Suprapubic skin (tissue), 4 donors: ENCODE data around the gene SHKBP1. TPM values are rescaled to one million over a fixed set of nuclear protein-coding genes. Genes with fewer than 3 reads are reported as not detected.

Experiments
- DNase-seq, 2 donors: peaks; one replicate each; pipeline ENCODE4 v3.0.0-alpha.2; 2019; ENCODE audit warnings: low spot score in 2 of 2
- H3K27ac ChIP-seq: fragments of 200-600 bp; sonication (generic); one replicate; pipeline ENCODE4 v1.5.1; 2019
- H3K27me3 ChIP-seq: fragments of 200-600 bp; sonication (generic); one replicate; pipeline ENCODE4 v1.5.1; 2019
- H3K36me3 ChIP-seq: fragments of 200-600 bp; sonication (generic); one replicate; pipeline ENCODE4 v1.5.1; 2019
- H3K4me1 ChIP-seq: fragments of 200-600 bp; sonication (generic); one replicate; pipeline ENCODE4 v1.5.1; 2019
- H3K4me3 ChIP-seq: fragments of 200-600 bp; sonication (generic); one replicate; pipeline ENCODE4 v1.5.1; 2019; ENCODE audit warnings: mild to moderate bottlenecking
- H3K9me3 ChIP-seq: fragments of 200-600 bp; sonication (generic); one replicate; pipeline ENCODE4 v1.5.1; 2019
- CTCF ChIP-seq, 2 donors: fragments of 200-600 bp in 1 of 2; fragments of 450-650 bp in 1 of 2; sonication (generic) in 1 of 2; IDR thresholded peaks; one replicate each; pipeline ENCODE4 v1.5.1; 2016 to 2019; ENCODE audit warnings: antibody characterized with exemption in 2 of 2, mild to moderate bottlenecking in 1 of 2, moderate library complexity in 1 of 2
- EP300 ChIP-seq: sonication (generic); formaldehyde crosslinking; IDR thresholded peaks from one replicate; pipeline ENCODE4 v1.6.1; 2017; ENCODE audit warnings: antibody characterized with exemption
- POLR2A ChIP-seq, 2 donors: fragments of 450-650 bp; IDR thresholded peaks; one replicate each; pipeline ENCODE4 v1.6.1; 2017; ENCODE audit warnings: antibody characterized with exemption in 2 of 2, mild to moderate bottlenecking in 2 of 2, moderate library complexity in 2 of 2
- POLR2AphosphoS5 ChIP-seq, 3 donors: sonication (generic); formaldehyde crosslinking; IDR thresholded peaks; one replicate each; pipeline ENCODE4 v1.6.1; 2017; ENCODE audit warnings: antibody characterized with exemption in 3 of 3
- WGBS: methylation state at CpG from one replicate; pipeline ENCODE4 v1.1.5; 2018; 5-methylcytosine and 5-hydroxymethylcytosine counted together
- total RNA-seq, 4 donors: library from RNA; depleted of rRNA; stranded (reverse); fragments of >200 nt; gene quantifications; one replicate each; pipeline ENCODE4 v1.1.0, GENCODE V29; 2016

SHKBP1 gene
- total RNA-seq, 4 donors from 2014 or later: 42.2 to 58.3 (median 51.1) TPM

GRCh38 chr19:40625406-40626120, 48.9 kb downstream of the SHKBP1 start:
- Histone ChIP-seq H3K27ac (no peak overlapping the region), H3K36me3 (peaks cover 73% of the 10 kb centered on the region), H3K9me3 (no peaks in the 10 kb centered on the region), H3K4me3 (no peak overlapping the region), H3K27me3 (no peaks in the 10 kb centered on the region), H3K4me1 (no peaks in the 10 kb centered on the region)
- WGBS: 82% methylated on average over 5 of the region's 7 CpGs
- DNase-seq: no peak
- TF ChIP-seq EP300 (no peak), POLR2AphosphoS5 (IDR thresholded peaks at IDR 0.05) (no peak), CTCF (IDR thresholded peaks at IDR 0.05) (no peak), POLR2A (IDR thresholded peaks at IDR 0.05) (no peak)

DNA sequence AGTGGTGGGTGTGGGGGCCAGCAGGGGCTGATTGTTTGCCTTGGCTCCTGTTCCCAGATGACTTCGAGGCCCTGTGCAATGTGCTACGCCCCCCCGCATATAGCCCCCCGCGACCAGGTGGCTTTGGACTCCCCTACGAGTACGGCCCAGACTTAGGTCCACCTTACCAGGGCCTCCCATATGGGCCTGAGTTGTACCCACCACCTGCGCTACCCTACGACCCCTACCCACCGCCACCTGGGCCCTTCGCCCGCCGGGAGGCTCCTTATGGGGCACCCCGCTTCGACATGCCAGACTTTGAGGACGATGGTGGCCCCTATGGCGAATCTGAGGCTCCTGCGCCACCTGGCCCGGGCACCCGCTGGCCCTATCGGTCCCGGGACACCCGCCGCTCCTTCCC, 50.2 kb downstream of the SHKBP1 start:
- H3K4me1 ChIP-seq: no peaks in the 10 kb centered on the region
- no peaks in the 10 kb centered on the region for H3K9me3 ChIP-seq
- H3K4me3 ChIP-seq: no peak overlapping the region
- TF ChIP-seq EP300: no peak
- TF ChIP-seq POLR2AphosphoS5 (IDR thresholded peaks at IDR 0.05): no peak
- no peak for TF ChIP-seq POLR2A (IDR thresholded peaks at IDR 0.05)
- TF ChIP-seq CTCF (IDR thresholded peaks at IDR 0.05): no peak
- H3K27ac ChIP-seq: no peak overlapping the region
- no peaks in the 10 kb centered on the region for H3K27me3 ChIP-seq
- peaks cover 61% of the 10 kb centered on the region for H3K36me3 ChIP-seq
- WGBS: 94% methylated on average over 19 of the region's 24 CpGs
- DNase-seq: no peak

- WGBS: 90% methylated on average over 39 of the region's 39 CpGs
- Histone ChIP-seq H3K9me3 (no peaks in the 10 kb centered on the region), H3K27me3 (no peaks in the 10 kb centered on the region), H3K27ac (no peak overlapping the region), H3K4me3 (no peak overlapping the region), H3K36me3 (peaks cover 53% of the 10 kb centered on the region), H3K4me1 (no peaks in the 10 kb centered on the region)
- TF ChIP-seq POLR2AphosphoS5 (IDR thresholded peaks at IDR 0.05): no peak
- TF ChIP-seq CTCF (IDR thresholded peaks at IDR 0.05): no peak
- no peak for TF ChIP-seq EP300
- no peak for TF ChIP-seq POLR2A (IDR thresholded peaks at IDR 0.05)
- DNase-seq: no peak
Observed at GRCh38 chr19:40627486-40628279, 51.0 kb downstream of the SHKBP1 start.

DNA sequence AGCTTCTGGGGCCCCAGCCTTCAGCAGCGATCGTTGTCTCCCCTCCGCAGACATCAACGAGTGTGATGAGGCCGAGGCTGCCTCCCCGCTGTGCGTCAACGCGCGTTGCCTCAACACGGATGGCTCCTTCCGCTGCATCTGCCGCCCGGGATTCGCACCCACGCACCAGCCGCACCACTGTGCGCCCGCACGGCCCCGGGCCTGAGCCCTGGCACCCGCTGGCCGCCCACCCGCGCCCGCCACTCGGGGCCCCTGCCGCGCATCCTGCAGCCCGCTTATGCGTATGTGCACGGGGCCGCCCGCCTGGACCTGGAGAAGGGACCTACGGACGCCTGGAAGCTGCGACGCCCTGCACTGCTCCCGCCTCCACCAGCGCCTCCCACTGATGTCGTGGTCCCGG, 52.7 kb downstream of the SHKBP1 start:
- 97% methylated on average over 41 of the region's 42 CpGs for WGBS
- Histone ChIP-seq H3K36me3 (peaks cover 44% of the 10 kb centered on the region), H3K27me3 (no peaks in the 10 kb centered on the region), H3K9me3 (no peaks in the 10 kb centered on the region), H3K27ac (no peak overlapping the region), H3K4me3 (no peak overlapping the region), H3K4me1 (peaks cover 7% of the 10 kb centered on the region)
- no peak for DNase-seq
- no peak for TF ChIP-seq POLR2AphosphoS5 (IDR thresholded peaks at IDR 0.05)
- no peak for TF ChIP-seq CTCF (IDR thresholded peaks at IDR 0.05)
- TF ChIP-seq POLR2A (IDR thresholded peaks at IDR 0.05): no peak
- no peak for TF ChIP-seq EP300

DNA sequence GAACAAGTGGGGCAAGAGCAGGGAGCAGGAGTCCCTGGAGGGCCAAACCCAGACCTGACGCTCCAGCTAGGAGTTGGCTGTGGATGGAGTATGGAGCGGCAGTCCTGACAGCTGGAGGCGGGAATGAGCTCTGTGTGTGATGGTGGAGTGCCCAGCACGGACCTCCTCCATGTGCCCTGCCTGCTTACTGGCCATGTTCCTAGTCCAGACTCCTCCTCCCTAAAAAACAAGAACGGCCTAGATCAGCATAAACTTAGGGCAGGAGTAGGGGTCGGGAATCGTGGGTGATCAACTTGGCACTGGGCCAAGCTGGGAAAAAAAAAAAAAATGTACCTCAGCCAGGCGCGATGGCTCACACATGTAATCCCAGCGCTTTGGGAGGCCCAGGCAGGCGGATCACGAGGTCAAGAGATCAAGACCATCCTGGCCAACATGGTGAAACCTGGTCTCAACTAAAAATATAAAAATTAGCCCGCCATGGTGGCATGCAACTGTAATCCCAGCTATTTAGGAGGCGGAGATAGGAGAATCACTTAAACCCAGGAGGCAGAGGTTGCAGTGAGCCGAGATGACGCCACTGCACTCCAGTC, 54.0 kb downstream of the SHKBP1 start:
- Histone ChIP-seq H3K27ac (no peak overlapping the region), H3K27me3 (no peaks in the 10 kb centered on the region), H3K4me3 (no peak overlapping the region), H3K9me3 (no peaks in the 10 kb centered on the region), H3K4me1 (peaks cover 8% of the 10 kb centered on the region), H3K36me3 (peaks cover 39% of the 10 kb centered on the region)
- TF ChIP-seq POLR2A (IDR thresholded peaks at IDR 0.05): no peak
- TF ChIP-seq POLR2AphosphoS5 (IDR thresholded peaks at IDR 0.05): no peak
- no peak for TF ChIP-seq EP300
- TF ChIP-seq CTCF (IDR thresholded peaks at IDR 0.05): no peak
- DNase-seq: no peak
- WGBS: 59% methylated on average over 16 of the region's 16 CpGs
